Stimulated activated CD8-positive, alpha-beta memory T cell treated with anti-CD3 and anti-CD28 coated beads, Interleukin-2, amount 100 ng/mL, for 48 hours (primary cell): ENCODE data around the gene HSPA12A.

Source experiments
- DNase-seq, 2 donors: peaks; one replicate each; pipeline ENCODE4 v3.0.0-alpha.2; 2020; ENCODE audit warnings: low read depth in 2 of 2

The HSPA12A gene

GRCh38 chr10:116743266-116744064 lies 1.1 kb upstream of the HSPA12A start:
- no peak for DNase-seq

- no peak for DNase-seq
Measured at GRCh38 chr10:116741391-116742351, 695 bp downstream of the HSPA12A start.

GRCh38 chr10:116740971-116741370 lies 1.4 kb downstream of the HSPA12A start:
- DNase-seq, result no peak

GRCh38 chr10:116738339-116738738 lies 4.0 kb downstream of the HSPA12A start:
- DNase-seq, result no peak

- DNase-seq, result no peak
Measured at GRCh38 chr10:116737627-116738327, 4.6 kb downstream of the HSPA12A start.

- DNase-seq, result no peak
Measured at GRCh38 chr10:116733566-116733965, 8.8 kb downstream of the HSPA12A start.

- no peak for DNase-seq
Measured at GRCh38 chr10:116732573-116732972, 9.8 kb downstream of the HSPA12A start.

- no peak for DNase-seq
Measured at GRCh38 chr10:116730464-116731260, 11.7 kb downstream of the HSPA12A start.

GRCh38 chr10:116729243-116729642 lies 13.1 kb downstream of the HSPA12A start:
- no peak for DNase-seq

GRCh38 chr10:116728526-116729096 lies 13.8 kb downstream of the HSPA12A start:
- DNase-seq, result no peak

GRCh38 chr10:116723428-116724281 lies 18.7 kb downstream of the HSPA12A start:
- DNase-seq, result no peak

GRCh38 chr10:116722736-116723427 lies 19.5 kb downstream of the HSPA12A start:
- no peak for DNase-seq

GRCh38 chr10:116721547-116722392 lies 20.6 kb downstream of the HSPA12A start:
- no peak for DNase-seq

- DNase-seq, result no peak
Measured at GRCh38 chr10:116720668-116721546, 21.5 kb downstream of the HSPA12A start.

- no peak for DNase-seq
Measured at GRCh38 chr10:116720241-116720643, 22.1 kb downstream of the HSPA12A start.

- no peak for DNase-seq
Measured at GRCh38 chr10:116719804-116720203, 22.6 kb downstream of the HSPA12A start.

- DNase-seq, result no peak
Measured at GRCh38 chr10:116718058-116718457, 24.3 kb downstream of the HSPA12A start.
